Measurements from ENCODE around the gene CFAP54.

- no peak for TF ChIP-seq REST (IDR thresholded peaks at IDR 0.05; ENCODE audit: insufficient read depth in 1 of 2, low read depth in 2 of 2, low read length in 2 of 2)
- no peak for TF ChIP-seq POLR2AphosphoS5 (IDR thresholded peaks at IDR 0.05; ENCODE audit: low read depth, low read length)
Measured at GRCh38 chr12:96474206-96474605, 15.2 kb upstream of the CFAP54 start.
